ENCODE data around the gene FMC1.

Gene FMC1

DNA sequence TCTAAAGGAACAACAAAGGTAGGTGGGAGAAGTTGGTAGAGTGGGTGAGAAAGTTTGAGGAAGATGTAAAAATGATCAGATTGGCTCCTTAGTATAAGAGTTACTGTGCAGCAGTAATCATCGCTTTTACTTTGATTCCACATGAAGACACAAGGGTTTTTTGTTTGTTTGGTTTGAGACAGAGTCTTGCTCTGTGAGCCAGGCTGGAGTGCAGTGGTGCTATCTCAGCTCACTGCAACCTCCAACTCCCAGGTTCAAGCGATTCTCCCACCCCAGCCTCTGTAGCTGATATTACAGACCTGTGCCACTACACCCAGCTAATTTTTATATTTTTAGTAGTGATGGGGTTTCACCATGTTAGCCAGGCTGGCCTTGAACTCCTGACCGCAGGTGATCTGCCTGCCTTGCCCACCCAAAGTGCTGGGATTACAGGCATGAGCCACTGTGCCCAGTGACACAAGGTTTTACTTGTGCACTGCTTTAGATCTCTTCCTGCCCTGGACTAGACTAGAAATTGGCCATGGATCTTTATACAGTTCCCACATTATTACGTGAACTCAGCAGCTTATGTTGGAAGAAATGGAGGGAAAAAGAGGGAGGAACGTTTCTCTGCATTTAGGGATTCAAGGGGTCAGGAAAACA lies 29.3 kb downstream of the FMC1 start:
- Histone ChIP-seq H3K27me3 (replicated peaks; ENCODE audit: insufficient read depth, low read length) (no peaks in the 10 kb centered on the region), H3K4me3 (ENCODE audit: low read length) (no peak overlapping the region)

DNA sequence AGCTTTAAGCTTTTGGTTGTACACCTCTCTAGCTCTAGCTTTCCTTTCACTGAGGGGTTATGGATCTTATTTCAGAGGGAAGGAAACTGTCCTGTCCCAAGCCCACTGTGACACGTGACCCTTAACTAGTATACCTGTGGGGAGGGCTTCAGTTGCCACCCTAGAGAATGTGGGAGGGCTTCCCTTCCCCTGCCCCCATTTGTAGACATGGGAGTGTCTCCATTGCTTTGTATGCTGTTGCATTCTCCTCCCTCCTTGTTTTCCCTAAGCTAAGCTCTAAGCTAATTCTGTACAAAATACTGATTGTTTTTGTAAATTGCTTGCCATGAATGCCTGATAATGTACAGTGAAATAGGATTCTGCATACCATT lies 29.8 kb downstream of the FMC1 start:
- Histone ChIP-seq H3K9ac (ENCODE audit: low read length) (no peak overlapping the region), H2AFZ (ENCODE audit: low read length) (no peak overlapping the region), H3K27ac (ENCODE audit: low read length) (no peak overlapping the region), H3K4me1 (ENCODE audit: low read length) (no peaks in the 10 kb centered on the region), H3K4me2 (ENCODE audit: low read depth, low read length) (no peak overlapping the region), H3K9me3 (replicated peaks; ENCODE audit: insufficient read depth, low read length) (no peaks in the 10 kb centered on the region), H3K79me2 (ENCODE audit: low read length) (peaks cover 100% of the 10 kb centered on the region), H4K20me1 (ENCODE audit: insufficient read depth, low read length) (peaks cover 92% of the 10 kb centered on the region), H3K9me2 (replicated peaks; ENCODE audit: insufficient read depth, low read length) (no peaks in the 10 kb centered on the region), H3K4me3 (ENCODE audit: low read length) (no peak overlapping the region), H3F3A (ENCODE audit: insufficient read depth, low read length) (no peaks in the 10 kb centered on the region), H3K36me3 (replicated peaks; ENCODE audit: insufficient read depth, low read length) (peaks cover 9% of the 10 kb centered on the region; the same call in 1 of the 2 replicates), H3K27me3 (replicated peaks; ENCODE audit: insufficient read depth, low read length) (no peaks in the 10 kb centered on the region)
- TF ChIP-seq, protein P1, sequence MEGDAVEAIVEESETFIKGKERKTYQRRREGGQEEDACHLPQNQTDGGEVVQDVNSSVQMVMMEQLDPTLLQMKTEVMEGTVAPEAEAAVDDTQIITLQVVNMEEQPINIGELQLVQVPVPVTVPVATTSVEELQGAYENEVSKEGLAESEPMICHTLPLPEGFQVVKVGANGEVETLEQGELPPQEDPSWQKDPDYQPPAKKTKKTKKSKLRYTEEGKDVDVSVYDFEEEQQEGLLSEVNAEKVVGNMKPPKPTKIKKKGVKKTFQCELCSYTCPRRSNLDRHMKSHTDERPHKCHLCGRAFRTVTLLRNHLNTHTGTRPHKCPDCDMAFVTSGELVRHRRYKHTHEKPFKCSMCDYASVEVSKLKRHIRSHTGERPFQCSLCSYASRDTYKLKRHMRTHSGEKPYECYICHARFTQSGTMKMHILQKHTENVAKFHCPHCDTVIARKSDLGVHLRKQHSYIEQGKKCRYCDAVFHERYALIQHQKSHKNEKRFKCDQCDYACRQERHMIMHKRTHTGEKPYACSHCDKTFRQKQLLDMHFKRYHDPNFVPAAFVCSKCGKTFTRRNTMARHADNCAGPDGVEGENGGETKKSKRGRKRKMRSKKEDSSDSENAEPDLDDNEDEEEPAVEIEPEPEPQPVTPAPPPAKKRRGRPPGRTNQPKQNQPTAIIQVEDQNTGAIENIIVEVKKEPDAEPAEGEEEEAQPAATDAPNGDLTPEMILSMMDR (IDR thresholded peaks at IDR 0.05; ENCODE audit: low read length), result no peak
- TF ChIP-seq EZH2 (optimal IDR thresholded peaks at IDR 0.05; ENCODE audit: low read depth, low read length) (no peak), EZH2phosphoT487 (IDR thresholded peaks at IDR 0.05; ENCODE audit: low read length) (no peak)
- DNase-seq, result no peak

More for the DNA sequence above, 29.3 kb downstream of the FMC1 start:
- no peaks in the 10 kb centered on the region for H3F3A ChIP-seq (ENCODE audit: insufficient read depth, low read length)
- H3K36me3 ChIP-seq (replicated peaks; ENCODE audit: insufficient read depth, low read length), result peaks cover 5% of the 10 kb centered on the region; the same call in 1 of the 2 replicates
- H3K4me2 ChIP-seq (ENCODE audit: low read depth, low read length), result no peak overlapping the region
- DNase-seq, result no peak
- no peaks in the 10 kb centered on the region for H3K4me1 ChIP-seq (ENCODE audit: low read length)
- no peak overlapping the region for H3K27ac ChIP-seq (ENCODE audit: low read length)
- H4K20me1 ChIP-seq (ENCODE audit: insufficient read depth, low read length), result peaks cover 92% of the 10 kb centered on the region
- no peak for TF ChIP-seq EZH2 (optimal IDR thresholded peaks at IDR 0.05; ENCODE audit: low read depth, low read length)
- TF ChIP-seq EZH2phosphoT487 (IDR thresholded peaks at IDR 0.05; ENCODE audit: low read length), result no peak
- TF ChIP-seq, protein P1 (IDR thresholded peaks at IDR 0.05; ENCODE audit: low read length), result no peak
- no peaks in the 10 kb centered on the region for H3K9me2 ChIP-seq (replicated peaks; ENCODE audit: insufficient read depth, low read length)
- no peak overlapping the region for H3K9ac ChIP-seq (ENCODE audit: low read length)
- peaks cover 100% of the 10 kb centered on the region for H3K79me2 ChIP-seq (ENCODE audit: low read length)
- H2AFZ ChIP-seq (ENCODE audit: low read length), result no peak overlapping the region
- H3K9me3 ChIP-seq (replicated peaks; ENCODE audit: insufficient read depth, low read length), result no peaks in the 10 kb centered on the region

DNA sequence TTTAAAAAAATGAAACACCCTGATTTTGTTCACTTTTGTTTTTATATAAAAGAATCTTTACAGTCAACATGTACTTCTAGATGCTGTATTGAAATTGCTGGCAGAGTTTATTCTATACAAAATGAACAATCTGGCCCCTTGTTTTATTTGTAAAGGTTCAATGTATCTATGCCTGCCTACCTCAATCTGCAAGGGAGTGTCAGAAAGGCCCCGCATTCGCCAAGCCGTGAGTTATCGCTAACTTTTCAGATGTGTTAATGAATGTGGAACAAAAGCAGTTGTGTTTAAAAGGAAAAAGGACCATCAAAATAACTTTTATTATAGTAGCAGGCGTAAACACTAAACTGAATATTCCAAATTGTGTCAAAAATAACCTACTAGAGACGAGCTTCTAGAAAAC lies 33.1 kb downstream of the FMC1 start:
- Histone ChIP-seq H3K4me2 (ENCODE audit: low read depth, low read length) (no peak overlapping the region), H2AFZ (ENCODE audit: low read length) (no peak overlapping the region), H3K9me2 (replicated peaks; ENCODE audit: insufficient read depth, low read length) (no peaks in the 10 kb centered on the region), H3K36me3 (replicated peaks; ENCODE audit: insufficient read depth, low read length) (peaks cover 19% of the 10 kb centered on the region; the same call in 1 of the 2 replicates), H3K27me3 (replicated peaks; ENCODE audit: insufficient read depth, low read length) (no peaks in the 10 kb centered on the region), H3K9ac (ENCODE audit: low read length) (no peak overlapping the region), H3K4me3 (ENCODE audit: low read length) (no peak overlapping the region), H3K9me3 (replicated peaks; ENCODE audit: insufficient read depth, low read length) (no peaks in the 10 kb centered on the region), H3K27ac (ENCODE audit: low read length) (no peak overlapping the region), H4K20me1 (ENCODE audit: insufficient read depth, low read length) (peaks cover 81% of the 10 kb centered on the region), H3K4me1 (ENCODE audit: low read length) (no peaks in the 10 kb centered on the region), H3F3A (ENCODE audit: insufficient read depth, low read length) (no peaks in the 10 kb centered on the region), H3K79me2 (ENCODE audit: low read length) (peaks cover 95% of the 10 kb centered on the region)
- no peak for DNase-seq
- no peak for TF ChIP-seq EZH2 (optimal IDR thresholded peaks at IDR 0.05; ENCODE audit: low read depth, low read length)
- TF ChIP-seq EZH2phosphoT487 (IDR thresholded peaks at IDR 0.05; ENCODE audit: low read length), result no peak
- TF ChIP-seq, protein P1 (IDR thresholded peaks at IDR 0.05; ENCODE audit: low read length), result no peak

All from MM.1S (cell line).